OCI-LY3 (cell line): ENCODE results near the gene CPT1B.

ENCODE experiments used
- EZH2phosphoT487 ChIP-seq: fragments of 200-600 bp; shearing (Covaris generic); IDR thresholded peaks from 2 replicates; pipeline ENCODE4 v1.6.1; 2018; ENCODE audit warnings: antibody characterized with exemption, mixed run types, low read depth
- TF ChIP-seq, protein P1 (sequence below): fragments of 200-600, 300-600 bp; sonication (generic); IDR thresholded peaks from 2 replicates; pipeline ENCODE4 v1.5.1; 2014; ENCODE audit warnings: antibody characterized with exemption, low read length, low read depth

DNA sequence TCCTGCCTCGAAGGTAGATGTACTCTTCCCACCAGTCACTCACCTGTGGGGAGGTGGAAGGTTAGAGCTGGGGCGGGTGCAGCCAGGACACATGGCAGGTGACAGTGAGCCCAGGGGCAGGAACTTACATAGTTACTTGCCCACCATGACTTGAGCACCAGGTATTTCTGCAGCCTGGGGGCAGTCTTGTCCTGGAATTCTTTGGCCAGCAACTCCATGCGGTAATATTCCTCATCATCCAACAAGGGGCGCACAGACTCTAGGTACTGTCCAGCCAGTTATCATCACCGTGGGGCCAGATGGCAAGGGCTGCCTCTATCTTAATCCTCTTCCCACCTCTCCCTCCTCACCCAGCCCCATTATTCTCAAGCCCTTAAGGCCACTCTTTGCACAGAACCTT, 2.2 kb downstream of the CPT1B start:
- TF ChIP-seq, protein P1, sequence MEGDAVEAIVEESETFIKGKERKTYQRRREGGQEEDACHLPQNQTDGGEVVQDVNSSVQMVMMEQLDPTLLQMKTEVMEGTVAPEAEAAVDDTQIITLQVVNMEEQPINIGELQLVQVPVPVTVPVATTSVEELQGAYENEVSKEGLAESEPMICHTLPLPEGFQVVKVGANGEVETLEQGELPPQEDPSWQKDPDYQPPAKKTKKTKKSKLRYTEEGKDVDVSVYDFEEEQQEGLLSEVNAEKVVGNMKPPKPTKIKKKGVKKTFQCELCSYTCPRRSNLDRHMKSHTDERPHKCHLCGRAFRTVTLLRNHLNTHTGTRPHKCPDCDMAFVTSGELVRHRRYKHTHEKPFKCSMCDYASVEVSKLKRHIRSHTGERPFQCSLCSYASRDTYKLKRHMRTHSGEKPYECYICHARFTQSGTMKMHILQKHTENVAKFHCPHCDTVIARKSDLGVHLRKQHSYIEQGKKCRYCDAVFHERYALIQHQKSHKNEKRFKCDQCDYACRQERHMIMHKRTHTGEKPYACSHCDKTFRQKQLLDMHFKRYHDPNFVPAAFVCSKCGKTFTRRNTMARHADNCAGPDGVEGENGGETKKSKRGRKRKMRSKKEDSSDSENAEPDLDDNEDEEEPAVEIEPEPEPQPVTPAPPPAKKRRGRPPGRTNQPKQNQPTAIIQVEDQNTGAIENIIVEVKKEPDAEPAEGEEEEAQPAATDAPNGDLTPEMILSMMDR: no peak
- TF ChIP-seq EZH2phosphoT487: no peak
